CD4-positive, alpha-beta T cell treated with Interleukin-15 for 4 hours (primary cell): ENCODE results near the gene PTPN14.

ENCODE experiments used
- DNase-seq: peaks from one replicate; pipeline ENCODE4 v3.0.0-alpha.2; 2020; ENCODE audit warnings: low spot score

Gene PTPN14

GRCh38 chr1:214426426-214426812 lies 125.0 kb downstream of the PTPN14 start:
- DNase-seq = no peak

- no peak for DNase-seq
Observed at GRCh38 chr1:214425716-214426425, 125.5 kb downstream of the PTPN14 start.

DNA sequence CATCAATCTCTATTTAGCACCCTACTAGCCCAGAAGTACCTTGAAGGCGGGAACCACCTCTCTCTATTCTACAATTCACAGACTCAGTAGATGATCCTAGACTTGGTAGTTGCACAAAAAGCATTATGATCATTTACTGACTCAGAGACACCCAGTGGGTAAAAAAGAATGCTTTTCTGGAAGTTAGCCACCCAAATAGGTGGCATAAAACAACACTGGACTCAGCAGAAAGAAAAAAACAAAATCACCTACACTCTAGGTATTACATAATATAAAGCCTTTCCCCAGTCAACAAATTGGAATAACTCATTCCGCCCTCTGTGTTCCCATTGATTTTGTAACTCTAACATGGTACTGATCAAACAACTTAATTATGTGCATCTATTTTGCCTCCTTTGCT lies 126.3 kb downstream of the PTPN14 start:
- no peak for DNase-seq

DNA sequence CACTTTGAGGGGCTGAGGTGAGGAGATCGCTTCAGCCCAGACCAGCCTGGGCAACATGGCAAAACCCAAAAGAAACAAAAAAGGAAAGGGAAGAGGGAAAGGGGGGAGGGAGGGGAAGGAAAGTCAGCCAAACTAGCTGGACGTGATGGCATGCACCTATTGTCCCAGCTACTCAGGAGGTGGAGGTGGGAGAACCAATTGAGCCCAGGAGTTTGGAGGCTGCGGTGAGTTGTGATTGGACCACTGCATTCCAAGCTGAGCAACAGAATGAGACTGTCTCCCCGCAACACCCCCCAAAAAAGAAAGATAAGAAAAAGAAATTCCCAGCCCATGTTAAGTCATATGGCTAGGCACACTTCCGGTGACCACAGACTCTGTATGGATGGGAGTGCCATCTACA lies 128.4 kb downstream of the PTPN14 start:
- no peak for DNase-seq

DNA sequence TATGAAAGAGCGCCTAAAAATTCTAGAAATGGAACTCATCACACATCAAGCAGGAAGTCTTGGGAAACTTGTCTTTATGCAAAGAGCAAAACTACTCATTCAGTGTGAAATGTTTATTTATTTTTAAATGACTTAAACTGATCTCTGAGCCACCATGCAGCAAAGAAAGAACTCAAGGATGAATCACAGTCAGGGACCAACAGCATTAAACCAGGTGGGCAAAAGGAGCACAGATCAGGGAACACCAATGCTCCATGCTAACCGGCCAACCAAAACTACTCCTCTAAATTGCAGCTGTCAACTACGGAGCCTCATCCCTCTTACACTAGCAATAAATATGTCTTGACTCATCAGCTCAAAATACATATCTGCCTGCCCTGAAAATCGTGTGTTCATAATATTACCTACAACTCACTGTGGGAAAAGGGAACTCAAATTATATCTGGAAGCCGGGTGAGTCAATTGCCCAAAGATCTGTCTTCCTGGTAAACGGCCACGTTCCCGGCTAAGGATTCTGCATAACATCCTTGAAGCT lies 129.2 kb downstream of the PTPN14 start:
- no peak for DNase-seq

- no peak for DNase-seq
Observed at GRCh38 chr1:214420833-214421232, 130.6 kb downstream of the PTPN14 start.

DNA sequence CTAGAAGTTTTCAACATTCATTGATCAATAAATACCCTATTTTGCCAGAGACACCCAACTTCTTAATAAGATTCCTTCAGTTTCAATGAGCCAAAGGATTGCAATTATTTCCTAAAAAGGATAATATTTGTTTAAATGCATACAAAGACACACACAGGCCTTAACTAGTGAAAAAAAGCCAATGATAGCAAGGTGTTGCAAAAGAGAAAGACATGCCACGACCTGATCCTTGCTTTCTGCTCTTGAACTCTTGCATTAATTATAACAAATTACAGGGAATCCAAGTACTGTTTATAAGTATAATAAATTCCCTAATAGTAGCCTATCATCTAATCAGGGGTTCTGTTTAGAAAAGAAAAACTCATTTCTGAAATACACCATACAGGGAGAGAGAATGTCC lies 131.1 kb downstream of the PTPN14 start:
- no peak for DNase-seq

- no peak for DNase-seq
Observed at GRCh38 chr1:214419650-214420049, 131.8 kb downstream of the PTPN14 start.

DNA sequence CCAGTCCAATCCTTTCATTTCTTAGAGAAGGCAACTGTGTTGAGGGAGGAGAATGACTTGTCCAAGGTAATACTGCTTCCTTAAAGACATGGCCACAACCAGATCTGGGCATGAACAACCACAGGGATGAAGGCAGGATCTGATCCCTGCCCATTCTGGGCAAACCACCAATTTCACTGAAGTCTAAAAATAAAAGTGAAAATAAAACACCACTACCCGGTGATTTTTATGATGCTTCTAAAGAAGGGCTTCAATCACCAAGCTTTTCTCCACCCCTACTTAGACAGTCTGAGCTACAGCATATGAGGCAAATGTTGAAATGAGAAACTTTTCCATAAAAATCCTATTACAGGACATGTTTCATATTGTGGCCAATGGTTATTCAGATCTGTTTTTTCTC lies 133.0 kb downstream of the PTPN14 start:
- no peak for DNase-seq

DNA sequence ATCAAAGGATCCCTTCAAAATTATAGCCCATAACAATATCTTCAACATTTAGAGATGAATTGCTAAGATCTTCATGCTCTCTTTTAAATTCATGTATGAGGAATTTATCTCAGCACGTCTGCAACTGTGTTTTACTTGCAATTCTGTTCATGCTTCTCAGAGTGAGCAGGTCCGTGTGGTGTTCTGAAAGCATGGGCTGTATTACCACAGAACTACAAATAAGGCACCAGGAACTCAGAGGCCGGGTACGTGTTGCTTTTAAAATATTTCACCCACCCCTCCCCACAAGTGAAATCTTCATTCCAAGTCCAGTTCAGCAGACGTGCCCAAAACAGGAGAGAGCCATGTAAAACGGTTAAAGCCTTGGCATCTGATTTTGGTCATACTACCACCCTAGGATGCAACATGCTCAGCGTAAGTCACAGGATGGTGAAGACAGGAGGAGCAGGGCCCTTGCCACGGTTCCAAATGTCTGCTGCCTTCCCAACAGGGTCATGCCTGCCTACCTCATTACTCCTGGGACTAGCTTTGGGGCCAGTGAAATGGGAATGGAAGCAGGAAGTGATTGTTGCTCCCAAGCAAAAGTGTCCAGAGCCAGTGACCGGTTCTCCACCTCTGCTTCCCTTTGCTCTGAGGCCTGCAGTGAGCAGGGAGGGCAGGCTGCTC lies 133.7 kb downstream of the PTPN14 start:
- no peak for DNase-seq

DNA sequence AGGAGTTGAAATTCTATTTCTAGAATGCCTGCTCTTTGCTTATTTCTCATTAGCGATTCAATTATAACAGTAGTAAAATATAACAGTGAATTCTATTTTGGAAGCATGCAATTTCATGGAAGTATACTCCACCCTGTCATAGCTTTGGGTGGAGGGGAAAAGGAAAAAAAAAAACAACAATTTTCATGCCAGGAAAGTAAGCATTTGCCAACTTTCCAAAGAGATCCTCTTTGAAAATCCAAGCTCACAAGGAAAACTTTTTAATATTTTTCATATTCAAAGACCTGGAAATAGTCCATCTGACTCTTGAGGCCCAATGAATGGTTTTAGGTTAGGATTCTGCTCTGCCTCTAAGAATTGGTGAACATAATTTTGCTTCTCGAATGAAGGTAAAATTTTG lies 134.5 kb downstream of the PTPN14 start:
- DNase-seq = no peak

- DNase-seq = no peak
Observed at GRCh38 chr1:214416417-214416816, 135.0 kb downstream of the PTPN14 start.

- DNase-seq = no peak
Observed at GRCh38 chr1:214415131-214415530, 136.3 kb downstream of the PTPN14 start.

DNA sequence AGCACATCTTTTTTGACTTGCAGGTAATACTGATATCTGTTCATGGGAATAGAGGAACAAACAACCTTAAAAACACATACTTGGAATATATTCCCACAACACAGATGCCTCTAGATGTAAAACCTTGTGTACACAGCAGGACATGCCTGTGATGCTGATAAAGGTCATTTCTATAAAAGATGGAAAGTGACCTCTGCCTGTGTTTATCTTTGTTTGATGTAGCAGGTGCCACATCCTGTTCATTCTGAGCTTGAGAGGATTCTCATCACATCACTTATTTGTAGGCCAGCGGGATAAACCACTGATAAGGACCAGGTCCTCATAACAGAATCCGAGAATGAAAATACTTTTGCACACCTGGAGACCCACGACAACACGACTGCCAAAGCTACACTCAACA lies 136.7 kb downstream of the PTPN14 start:
- DNase-seq = no peak

GRCh38 chr1:214413315-214413714 lies 138.1 kb downstream of the PTPN14 start:
- DNase-seq = no peak

DNA sequence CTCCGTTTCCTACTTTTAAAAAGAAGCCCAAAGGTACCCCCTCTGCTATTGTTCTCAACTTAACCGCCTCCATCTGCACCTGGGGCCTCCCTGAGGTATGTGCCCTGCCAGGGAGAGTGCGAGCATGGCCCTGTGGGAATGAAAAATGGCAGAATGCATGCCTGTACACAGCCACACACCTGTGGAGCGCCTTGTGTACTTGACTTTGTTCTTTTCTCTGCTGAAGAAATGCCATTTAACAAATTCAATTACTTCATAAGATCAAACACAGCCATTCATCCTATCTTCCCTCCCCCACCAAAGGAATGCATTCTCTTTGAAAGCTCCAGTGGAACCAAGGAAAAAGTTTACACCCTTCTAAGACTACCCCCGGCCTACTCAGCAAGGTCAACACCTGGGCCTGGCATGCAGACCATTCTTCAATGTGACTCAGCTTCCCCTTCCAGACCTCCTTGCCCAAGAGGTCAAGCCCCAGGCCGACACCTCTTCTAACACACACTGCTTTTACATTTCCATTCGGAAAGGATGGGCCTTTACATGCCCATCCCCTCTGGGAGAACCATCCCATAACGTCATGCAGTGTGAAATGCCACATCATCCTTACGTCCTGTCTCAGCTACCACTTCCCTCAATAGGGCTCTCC lies 146.7 kb downstream of the PTPN14 start:
- DNase-seq = no peak

DNA sequence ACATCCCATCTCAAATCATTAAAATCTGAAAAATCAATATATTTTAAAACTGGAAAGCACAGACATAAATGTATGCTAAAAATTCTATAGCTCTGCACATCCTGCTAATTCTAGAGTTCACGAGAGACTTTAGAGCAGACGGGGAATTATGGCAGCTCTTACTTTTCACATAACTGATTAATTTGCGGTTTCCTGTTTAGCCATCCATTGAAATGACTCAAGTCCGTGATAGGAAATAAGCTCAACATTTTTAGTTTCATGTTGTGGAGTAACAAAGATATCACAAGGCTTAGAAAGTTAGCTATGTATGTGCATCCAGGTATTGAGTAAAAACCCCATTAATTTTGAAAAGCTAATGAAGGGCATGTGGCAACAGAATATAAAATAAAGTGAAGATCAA lies 147.2 kb downstream of the PTPN14 start:
- no peak for DNase-seq

GRCh38 chr1:214403431-214403830 lies 148.0 kb downstream of the PTPN14 start:
- no peak for DNase-seq

DNA sequence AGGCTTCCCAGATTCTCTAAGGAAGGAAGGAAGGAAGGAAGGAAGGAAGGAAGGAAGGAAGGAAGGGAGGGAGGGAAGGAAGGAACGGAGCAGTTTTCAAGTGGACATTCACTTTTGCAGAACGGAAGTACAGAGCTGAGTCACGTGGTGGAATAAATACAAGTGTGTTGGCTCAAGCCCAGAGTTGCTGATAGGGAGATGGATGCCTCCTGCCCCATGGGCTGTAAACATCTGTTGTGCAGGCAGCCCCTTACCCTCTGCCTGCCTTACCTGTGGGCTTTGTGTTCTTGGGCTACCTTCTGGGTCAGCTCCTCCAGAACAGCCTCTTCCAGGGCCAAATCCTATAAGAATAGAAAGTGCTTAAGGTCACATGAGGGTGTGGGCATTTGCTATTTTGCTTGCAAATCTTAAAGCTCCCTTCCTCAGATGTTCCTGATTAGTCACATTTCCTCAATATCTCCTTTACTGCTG lies 148.8 kb downstream of the PTPN14 start:
- no peak for DNase-seq

- no peak for DNase-seq
Observed at GRCh38 chr1:214401666-214402065, 149.7 kb downstream of the PTPN14 start.

DNA sequence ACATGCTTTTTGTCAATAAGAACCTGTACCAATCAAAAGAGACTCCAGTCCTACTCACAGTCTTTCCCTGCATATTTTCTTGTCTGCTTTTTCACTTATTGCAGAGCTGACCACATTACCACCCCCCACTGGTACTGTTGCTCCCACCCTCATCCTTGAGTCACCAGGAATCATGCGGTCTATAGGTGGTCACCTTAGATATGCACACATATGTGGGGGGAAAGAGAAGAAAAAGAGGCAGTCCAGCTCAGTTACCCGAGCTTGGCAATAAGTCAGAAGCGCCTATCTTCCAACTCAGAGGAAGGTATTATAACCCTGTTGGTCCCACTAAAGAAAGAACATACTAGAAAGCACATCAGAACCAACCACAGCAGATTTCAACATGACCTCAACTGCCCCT lies 151.3 kb downstream of the PTPN14 start:
- DNase-seq = no peak

GRCh38 chr1:214398490-214398889 lies 152.9 kb downstream of the PTPN14 start:
- no peak for DNase-seq

DNA sequence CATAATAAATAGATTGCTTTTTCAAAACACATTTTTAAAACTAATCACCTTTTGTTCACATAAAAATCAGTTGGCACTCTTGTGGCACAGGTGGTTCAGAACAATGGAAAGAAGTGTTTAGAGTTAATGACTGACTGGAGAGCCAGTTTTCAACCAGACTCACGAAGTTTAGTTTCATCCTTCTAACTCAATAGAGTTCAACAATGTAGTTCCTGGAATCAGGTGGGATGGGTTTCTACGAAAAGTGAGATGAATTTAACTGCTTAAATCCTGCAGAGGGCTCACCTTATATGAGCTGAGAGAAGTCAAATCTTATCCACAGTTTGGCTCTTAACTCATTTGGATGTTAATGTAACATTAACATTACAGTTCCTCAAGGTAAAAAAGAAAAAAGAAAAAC lies 153.9 kb downstream of the PTPN14 start:
- no peak for DNase-seq
